ENCODE measurements around the gene TTLL13.
"Not testable (repeated sequence)": the region's sequence is repeated elsewhere in the genome, so short reads cannot be mapped to it uniquely, and the experiment has no call there.

TTLL13 gene

DNA sequence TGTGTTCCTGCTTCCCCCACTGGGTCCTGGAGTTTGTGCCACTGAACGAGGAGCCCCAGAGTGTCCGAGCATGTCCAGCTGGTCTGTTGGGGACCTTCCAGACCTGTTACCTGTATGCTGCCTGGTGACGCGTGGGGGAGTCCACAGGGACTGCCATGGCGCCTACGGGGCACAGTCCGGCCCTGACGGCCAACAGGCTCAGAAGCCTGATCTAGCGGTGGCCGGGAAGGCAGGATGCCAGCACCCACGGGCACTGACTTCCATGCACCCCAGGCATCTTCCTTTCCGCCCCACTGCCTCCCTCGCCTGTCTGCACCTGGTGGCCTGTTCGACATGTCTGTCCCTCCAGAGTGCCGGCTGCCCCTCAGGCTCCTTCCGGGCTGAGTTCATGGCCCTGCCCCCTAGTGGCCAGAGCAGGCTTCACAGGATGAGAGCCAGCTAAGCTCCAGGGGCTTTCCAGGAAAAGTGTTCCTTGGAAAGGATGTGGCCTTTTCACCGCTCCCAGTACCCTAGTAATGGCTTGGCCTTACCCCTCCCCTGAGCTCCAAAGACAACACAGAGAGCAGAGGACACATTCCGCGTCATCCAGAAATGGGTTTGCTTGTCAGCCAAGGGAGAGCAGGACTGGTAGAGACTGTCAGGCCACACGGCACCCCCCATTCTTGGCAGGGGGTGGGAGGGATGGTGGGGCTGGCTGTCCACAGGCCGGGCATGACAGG, 51.8 kb downstream of the TTLL13 start:
- H3K36me3 ChIP-seq (ENCODE audit: control insufficient read depth in 2 of 2, insufficient read depth in 2 of 2, low read length in 2 of 2): no peaks in the 10 kb centered on the region
- H3K9me3 ChIP-seq (ENCODE audit: control insufficient read depth in 2 of 2, low read length in 2 of 2): no peaks in the 10 kb centered on the region
- H3K9ac ChIP-seq (ENCODE audit: low read length in 2 of 2): no peak overlapping the region
- no peaks in the 10 kb centered on the region for H3K27me3 ChIP-seq (ENCODE audit: control insufficient read depth in 1 of 2, insufficient read depth in 2 of 2, low read length in 2 of 2)
- H3K27ac ChIP-seq (ENCODE audit: low read length): no peak overlapping the region
- H3K4me3 ChIP-seq (ENCODE audit: low read length in 2 of 2): no peak overlapping the region
- H3K4me1 ChIP-seq (ENCODE audit: control insufficient read depth, insufficient read depth, low read length): peaks cover 5% of the 10 kb centered on the region

DNA sequence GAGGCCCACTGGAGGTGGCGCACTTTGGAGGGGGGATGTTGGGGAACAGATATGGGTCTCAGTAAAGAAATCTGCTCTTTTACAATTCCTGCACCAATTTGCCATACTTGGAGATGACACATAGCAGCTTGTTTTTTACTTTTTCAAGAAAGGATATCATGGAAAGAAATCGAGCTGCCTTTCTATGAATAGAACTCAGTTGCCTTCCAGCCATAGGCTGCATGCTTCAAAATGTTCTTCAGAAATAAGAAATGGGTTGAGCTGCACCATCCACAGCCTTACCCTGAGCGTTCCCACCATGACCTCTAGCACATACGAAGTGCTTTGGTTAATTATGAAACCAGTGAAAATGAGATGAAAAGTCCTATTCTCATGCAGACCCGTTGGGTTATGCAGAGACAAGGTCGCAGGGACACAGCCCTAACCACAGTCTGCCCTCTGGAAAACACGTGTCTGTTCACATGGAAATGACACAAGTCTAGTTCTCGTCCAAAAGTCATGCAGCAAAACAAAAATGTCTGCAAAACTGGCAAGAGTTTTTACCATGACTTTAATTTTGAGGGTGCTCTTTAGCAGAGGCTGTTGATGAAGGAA, 52.4 kb downstream of the TTLL13 start:
- H3K27me3 ChIP-seq (ENCODE audit: control insufficient read depth in 1 of 2, insufficient read depth in 2 of 2, low read length in 2 of 2): no peaks in the 10 kb centered on the region
- no peaks in the 10 kb centered on the region for H3K9me3 ChIP-seq (ENCODE audit: control insufficient read depth in 2 of 2, low read length in 2 of 2)
- no peak overlapping the region for H3K27ac ChIP-seq (ENCODE audit: low read length)
- no peak overlapping the region for H3K9ac ChIP-seq (ENCODE audit: low read length in 2 of 2)
- H3K36me3 ChIP-seq (ENCODE audit: control insufficient read depth in 2 of 2, insufficient read depth in 2 of 2, low read length in 2 of 2): no peaks in the 10 kb centered on the region
- no peak overlapping the region for H3K4me3 ChIP-seq (ENCODE audit: low read length in 2 of 2)
- peaks cover 5% of the 10 kb centered on the region for H3K4me1 ChIP-seq (ENCODE audit: control insufficient read depth, insufficient read depth, low read length)

DNA sequence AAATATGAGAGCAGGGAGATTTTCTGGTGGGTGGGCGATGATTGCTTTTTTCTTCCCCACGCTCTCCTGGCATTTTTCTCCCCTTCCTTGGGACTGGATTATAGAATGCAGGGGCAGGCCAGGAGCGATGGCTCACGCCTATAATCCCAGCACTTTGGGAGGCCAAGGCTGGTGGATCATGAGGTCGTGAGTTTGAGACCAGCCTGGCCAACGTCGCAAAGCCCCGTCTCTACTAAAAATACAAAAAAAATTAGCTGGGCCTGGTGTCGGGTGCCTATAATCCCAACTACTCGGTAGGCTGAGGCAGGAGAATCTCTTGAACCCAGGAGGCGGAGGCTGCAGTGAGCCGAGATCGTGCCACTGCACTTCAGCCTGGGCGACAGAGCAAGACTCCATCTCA, 56.0 kb downstream of the TTLL13 start:
- not testable (repeated sequence) for H3K36me3 ChIP-seq (ENCODE audit: control insufficient read depth in 2 of 2, insufficient read depth in 2 of 2, low read length in 2 of 2); H3K27me3 ChIP-seq (ENCODE audit: control insufficient read depth in 1 of 2, insufficient read depth in 2 of 2, low read length in 2 of 2)

DNA sequence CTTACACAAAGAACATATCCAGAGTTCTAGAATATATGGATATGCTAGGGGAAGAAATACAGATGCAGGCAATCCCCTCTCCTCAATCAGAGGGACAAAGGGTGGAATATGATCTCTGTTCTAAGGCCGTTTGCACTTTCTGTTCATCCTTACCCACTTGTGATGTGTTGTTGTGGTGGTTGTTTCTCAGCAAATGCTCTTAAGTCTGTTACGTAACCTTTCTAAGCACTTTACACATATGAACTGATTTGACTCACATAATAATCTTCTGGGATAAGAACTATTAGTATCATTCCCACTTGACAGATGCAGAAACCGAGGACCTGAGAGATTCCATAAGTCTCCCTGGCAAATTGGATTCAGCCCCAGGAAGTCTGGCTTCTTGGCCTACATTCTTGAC, 56.6 kb downstream of the TTLL13 start:
- H3K4me1 ChIP-seq (ENCODE audit: control insufficient read depth, insufficient read depth, low read length): peaks cover 5% of the 10 kb centered on the region
- no peaks in the 10 kb centered on the region for H3K27me3 ChIP-seq (ENCODE audit: control insufficient read depth in 1 of 2, insufficient read depth in 2 of 2, low read length in 2 of 2)
- no peaks in the 10 kb centered on the region for H3K36me3 ChIP-seq (ENCODE audit: control insufficient read depth in 2 of 2, insufficient read depth in 2 of 2, low read length in 2 of 2)
- no peak overlapping the region for H3K9ac ChIP-seq (ENCODE audit: low read length in 2 of 2)
- no peak overlapping the region for H3K27ac ChIP-seq (ENCODE audit: low read length)
- no peak overlapping the region for H3K4me3 ChIP-seq (ENCODE audit: low read length in 2 of 2)
- H3K9me3 ChIP-seq (ENCODE audit: control insufficient read depth in 2 of 2, low read length in 2 of 2): no peaks in the 10 kb centered on the region

More for the DNA sequence above, 56.0 kb downstream of the TTLL13 start:
- not testable (repeated sequence) for H3K9ac ChIP-seq (ENCODE audit: low read length in 2 of 2); H3K4me1 ChIP-seq (ENCODE audit: control insufficient read depth, insufficient read depth, low read length); H3K27ac ChIP-seq (ENCODE audit: low read length); H3K9me3 ChIP-seq (ENCODE audit: control insufficient read depth in 2 of 2, low read length in 2 of 2); H3K4me3 ChIP-seq (ENCODE audit: low read length in 2 of 2)

DNA sequence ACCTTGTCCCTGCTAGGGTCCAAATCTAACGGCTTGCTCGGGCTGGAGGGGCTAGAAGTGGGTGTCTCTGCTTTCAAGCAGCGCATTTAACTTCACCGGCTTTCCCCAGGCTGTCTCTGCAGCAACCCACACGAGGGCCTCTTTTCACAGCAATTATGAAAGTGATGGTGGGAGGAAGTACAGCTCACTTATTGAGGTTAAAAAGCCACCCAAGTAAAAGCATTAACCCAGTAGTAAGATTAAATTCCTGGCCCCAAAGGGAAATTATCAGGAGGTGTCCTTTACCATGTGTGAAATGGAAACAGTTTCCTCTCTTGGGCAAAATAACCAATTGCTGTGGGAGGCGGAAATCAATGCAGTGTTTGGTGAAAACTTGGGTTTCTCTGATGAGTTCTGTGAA, 57.2 kb downstream of the TTLL13 start:
- no peak overlapping the region for H3K4me3 ChIP-seq (ENCODE audit: low read length in 2 of 2)
- H3K27me3 ChIP-seq (ENCODE audit: control insufficient read depth in 1 of 2, insufficient read depth in 2 of 2, low read length in 2 of 2): no peaks in the 10 kb centered on the region
- no peaks in the 10 kb centered on the region for H3K36me3 ChIP-seq (ENCODE audit: control insufficient read depth in 2 of 2, insufficient read depth in 2 of 2, low read length in 2 of 2)
- no peaks in the 10 kb centered on the region for H3K4me1 ChIP-seq (ENCODE audit: control insufficient read depth, insufficient read depth, low read length)
- H3K9ac ChIP-seq (ENCODE audit: low read length in 2 of 2): no peak overlapping the region
- H3K9me3 ChIP-seq (ENCODE audit: control insufficient read depth in 2 of 2, low read length in 2 of 2): no peaks in the 10 kb centered on the region
- no peak overlapping the region for H3K27ac ChIP-seq (ENCODE audit: low read length)

DNA sequence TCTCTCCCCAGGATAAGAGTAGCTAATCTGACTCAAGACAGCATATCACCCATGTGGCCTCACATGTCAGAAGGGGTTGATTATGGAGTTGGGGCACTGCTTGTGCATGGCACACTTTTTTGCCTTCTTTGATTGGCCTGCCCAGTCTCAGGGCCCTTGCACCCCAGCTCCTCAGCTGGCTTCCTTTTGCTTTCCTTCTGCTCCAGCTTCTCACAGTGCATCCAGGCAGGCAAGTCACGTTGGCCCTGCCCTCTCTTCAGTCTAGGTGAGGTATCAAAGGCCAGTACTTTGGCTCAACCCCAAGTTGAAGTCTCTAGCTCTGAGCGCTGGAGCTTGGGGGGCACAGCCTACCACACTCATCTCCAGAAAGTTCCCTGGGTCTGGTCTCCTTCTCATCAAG, 58.3 kb downstream of the TTLL13 start:
- H3K9me3 ChIP-seq (ENCODE audit: control insufficient read depth in 2 of 2, low read length in 2 of 2): no peaks in the 10 kb centered on the region
- H3K4me3 ChIP-seq (ENCODE audit: low read length in 2 of 2): no peak overlapping the region
- H3K9ac ChIP-seq (ENCODE audit: low read length in 2 of 2): no peak overlapping the region
- no peaks in the 10 kb centered on the region for H3K36me3 ChIP-seq (ENCODE audit: control insufficient read depth in 2 of 2, insufficient read depth in 2 of 2, low read length in 2 of 2)
- H3K27me3 ChIP-seq (ENCODE audit: control insufficient read depth in 1 of 2, insufficient read depth in 2 of 2, low read length in 2 of 2): no peaks in the 10 kb centered on the region
- no peak overlapping the region for H3K27ac ChIP-seq (ENCODE audit: low read length)
- H3K4me1 ChIP-seq (ENCODE audit: control insufficient read depth, insufficient read depth, low read length): no peaks in the 10 kb centered on the region

DNA sequence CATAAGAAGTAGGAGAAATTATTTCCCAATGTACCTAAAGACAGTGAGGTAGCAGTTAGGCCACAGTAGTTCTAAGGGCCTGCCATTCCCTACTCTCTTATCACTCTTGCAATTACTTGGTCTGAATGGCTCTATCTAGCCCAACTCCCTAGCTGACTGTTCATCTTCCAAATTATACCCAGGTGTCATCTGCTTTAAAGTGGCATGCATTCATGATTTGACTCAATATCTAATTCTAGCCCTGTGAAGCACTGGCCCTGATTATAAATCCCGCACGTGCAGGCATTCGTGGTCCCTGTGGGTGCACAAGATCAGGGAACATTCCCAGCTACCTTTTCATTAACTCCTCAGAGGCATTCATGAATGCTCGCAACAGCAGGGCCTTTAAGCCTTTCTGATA, 59.7 kb downstream of the TTLL13 start:
- H3K27ac ChIP-seq (ENCODE audit: low read length): no peak overlapping the region
- no peaks in the 10 kb centered on the region for H3K27me3 ChIP-seq (ENCODE audit: control insufficient read depth in 1 of 2, insufficient read depth in 2 of 2, low read length in 2 of 2)
- H3K4me3 ChIP-seq (ENCODE audit: low read length in 2 of 2): no peak overlapping the region
- no peaks in the 10 kb centered on the region for H3K36me3 ChIP-seq (ENCODE audit: control insufficient read depth in 2 of 2, insufficient read depth in 2 of 2, low read length in 2 of 2)
- no peak overlapping the region for H3K9ac ChIP-seq (ENCODE audit: low read length in 2 of 2)
- H3K4me1 ChIP-seq (ENCODE audit: control insufficient read depth, insufficient read depth, low read length): no peaks in the 10 kb centered on the region
- H3K9me3 ChIP-seq (ENCODE audit: control insufficient read depth in 2 of 2, low read length in 2 of 2): no peaks in the 10 kb centered on the region

All from stomach smooth muscle (tissue), 2 donors.